Stimulated activated naive CD8-positive, alpha-beta T cell treated with anti-CD3 and anti-CD28 coated beads, Interleukin-15, Interleukin-2, amounts not matched to agents 100 U/mL and 50 U/mL, for 24 hours (primary cell): ENCODE results near the gene PRKAR1B.
"Not testable (repeated sequence)": the region's sequence is repeated elsewhere in the genome, so short reads cannot be mapped to it uniquely, and the experiment has no call there.

Experiments used
- ATAC-seq: fragments of 150-1000 bp; cut with Tn5 transposase; one replicate; pipeline ENCODE4 v1.10.0; 2021
- DNase-seq: peaks from one replicate; pipeline ENCODE4 v3.0.0; 2021

PRKAR1B gene

GRCh38 chr7:756928-757560 is 30.0 kb upstream of the PRKAR1B start:
- DNase-seq: no peak

GRCh38 chr7:756231-756927 is 29.3 kb upstream of the PRKAR1B start:
- ATAC-seq: no peak
- DNase-seq: no peak

More at GRCh38 chr7:756928-757560, 30.0 kb upstream of the PRKAR1B start:
- no peak for ATAC-seq

DNA sequence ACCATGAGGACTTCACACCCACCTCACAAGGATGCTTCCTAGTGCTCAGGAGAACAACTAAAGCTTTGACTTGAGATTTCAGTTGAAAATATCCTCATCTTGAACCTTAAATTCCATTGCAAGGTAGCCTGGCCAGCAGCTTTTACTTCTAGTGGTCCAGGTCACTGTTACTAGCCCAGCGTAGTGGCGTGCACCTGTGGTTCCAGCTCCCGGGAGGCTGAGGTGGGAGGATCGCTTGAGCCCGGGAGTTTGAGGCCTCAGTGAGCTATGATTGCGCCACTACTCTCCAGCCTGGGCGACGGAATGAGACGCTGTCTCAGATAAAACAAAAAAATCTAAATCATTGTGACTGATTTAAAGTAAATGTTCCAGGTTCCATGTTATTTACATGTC is 28.3 kb upstream of the PRKAR1B start:
- ATAC-seq (no peak), DNase-seq (no peak)

GRCh38 chr7:754531-755412 is 27.7 kb upstream of the PRKAR1B start:
- DNase-seq (no peak), ATAC-seq (no peak)

- DNase-seq (no peak), ATAC-seq (no peak)
Observed at GRCh38 chr7:753190-753589, 26.1 kb upstream of the PRKAR1B start.

- not testable (repeated sequence) for DNase-seq, ATAC-seq
Observed at GRCh38 chr7:752256-752655, 25.2 kb upstream of the PRKAR1B start.

- ATAC-seq (no peak), DNase-seq (no peak)
Observed at GRCh38 chr7:751826-752225, 24.7 kb upstream of the PRKAR1B start.

- ATAC-seq (no peak), DNase-seq (no peak)
Observed at GRCh38 chr7:750111-750905, 23.2 kb upstream of the PRKAR1B start.

- DNase-seq (no peak), ATAC-seq (no peak)
Observed at GRCh38 chr7:749140-749551, 22.1 kb upstream of the PRKAR1B start.

DNA sequence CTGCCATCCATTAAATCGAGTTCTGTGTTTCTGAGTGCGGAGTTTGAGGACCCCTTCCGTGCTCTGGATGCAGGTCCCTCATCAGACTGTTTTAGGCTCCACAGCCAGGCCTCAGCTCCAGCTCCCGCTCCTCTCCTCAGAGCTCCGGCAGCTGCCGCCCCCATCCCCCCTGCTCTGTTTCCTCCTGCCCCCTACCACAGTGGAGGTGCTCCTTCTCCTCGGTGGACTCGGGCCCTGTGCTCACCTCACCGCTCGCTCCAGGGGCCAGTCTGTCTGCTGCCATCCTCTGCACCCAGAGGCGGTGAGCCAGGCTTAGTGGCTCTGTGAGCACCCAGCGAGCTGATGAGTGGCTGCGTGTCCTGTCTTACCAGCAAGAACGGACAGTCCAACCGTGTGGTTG is 21.4 kb upstream of the PRKAR1B start:
- ATAC-seq (no peak), DNase-seq (no peak)

DNA sequence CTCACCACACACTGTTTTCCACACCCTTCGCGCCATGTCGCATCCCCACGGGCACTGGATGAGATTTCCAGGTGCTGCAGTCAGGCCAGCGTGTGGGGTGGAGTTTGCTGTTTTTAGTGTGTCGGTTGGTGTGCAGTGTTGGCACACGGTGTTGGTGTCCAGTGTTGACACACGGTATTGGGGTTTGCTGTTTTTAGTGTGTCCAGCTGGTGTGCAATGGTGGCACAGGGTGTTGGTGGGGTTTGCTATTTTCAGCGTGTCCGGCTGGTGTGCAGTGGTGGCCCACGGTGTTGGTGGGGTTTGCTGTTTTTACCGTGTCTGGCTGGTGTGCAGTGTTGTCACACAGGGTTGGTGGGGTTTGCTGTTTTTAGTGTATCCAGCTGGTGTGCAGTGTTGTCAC is 20.1 kb upstream of the PRKAR1B start:
- no peak for DNase-seq
- ATAC-seq: no peak

GRCh38 chr7:746155-747061 is 19.3 kb upstream of the PRKAR1B start:
- ATAC-seq (no peak), DNase-seq (no peak)

- no peak for DNase-seq
- ATAC-seq: no peak
Observed at GRCh38 chr7:745431-746154, 18.5 kb upstream of the PRKAR1B start.

DNA sequence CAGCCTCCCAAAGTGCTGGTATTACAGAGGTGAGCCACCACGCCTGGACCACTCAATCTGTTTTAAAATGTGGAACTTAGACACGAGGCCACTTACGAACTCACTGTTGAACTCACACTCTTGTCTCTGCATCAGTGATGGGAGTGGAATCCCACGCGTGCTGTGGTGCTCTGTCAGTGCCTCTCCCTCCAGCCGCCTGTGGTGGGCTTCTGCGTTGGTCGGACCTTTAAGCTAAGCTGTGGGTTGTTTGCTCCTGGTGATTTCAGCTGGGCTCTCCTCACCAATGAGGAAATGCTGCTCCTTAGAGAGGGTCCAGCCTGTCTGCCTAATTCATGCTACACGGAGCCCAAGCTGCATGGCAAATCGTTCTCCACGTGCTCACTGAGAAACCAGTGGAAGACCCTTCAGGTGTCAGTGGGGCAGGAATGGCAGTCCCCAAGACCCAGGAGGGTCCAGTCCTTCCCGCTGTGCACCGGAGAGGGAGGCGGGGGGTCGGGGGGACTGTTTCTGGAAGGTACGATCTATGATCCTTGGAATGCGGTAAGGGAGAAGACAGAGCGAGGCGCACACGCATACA is 17.9 kb upstream of the PRKAR1B start:
- no peak for ATAC-seq

GRCh38 chr7:744128-744520 is 17.0 kb upstream of the PRKAR1B start:
- not testable (repeated sequence) for ATAC-seq, DNase-seq

More for the DNA sequence above, 17.9 kb upstream of the PRKAR1B start:
- DNase-seq: no peak

DNA sequence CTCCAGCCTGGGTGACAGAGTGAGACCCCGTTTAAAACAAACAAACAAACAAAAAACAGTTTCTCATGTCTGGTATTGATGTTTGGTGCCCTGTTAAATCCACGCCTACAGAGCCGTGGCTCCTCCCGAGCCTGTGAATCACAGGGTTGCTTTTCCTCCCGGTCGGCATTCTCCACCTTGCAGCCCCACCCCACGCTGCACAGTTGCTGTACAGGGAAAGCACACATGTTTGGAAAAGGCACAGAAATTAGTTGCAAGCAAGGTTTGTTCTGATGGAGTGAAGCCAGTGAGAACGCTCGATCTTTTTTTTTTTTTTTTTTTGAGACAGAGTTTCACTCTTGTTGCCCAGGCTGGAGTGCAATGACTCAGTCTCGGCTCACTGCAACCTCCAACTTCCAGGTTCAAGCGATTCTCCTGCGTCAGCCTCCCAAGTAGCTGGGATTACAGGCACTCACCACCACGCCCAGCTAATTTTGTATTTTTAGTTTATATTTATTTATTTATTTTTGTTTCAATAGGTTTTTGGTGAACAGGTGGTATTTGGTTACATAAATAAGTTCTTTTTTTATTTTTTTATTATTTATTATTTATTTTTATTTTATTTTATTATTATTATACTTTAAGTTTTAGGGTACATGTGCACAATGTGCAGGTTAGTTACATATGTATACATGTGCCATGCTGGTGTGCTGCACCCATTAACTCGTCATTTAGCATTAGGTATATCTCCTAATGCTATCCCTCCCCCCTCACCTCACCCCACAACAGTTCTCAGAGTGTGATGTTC is 16.5 kb upstream of the PRKAR1B start:
- not testable (repeated sequence) for ATAC-seq, DNase-seq

GRCh38 chr7:742791-743190 is 15.7 kb upstream of the PRKAR1B start:
- ATAC-seq: no peak
- DNase-seq: no peak

- no peak for DNase-seq
- no peak for ATAC-seq
Observed at GRCh38 chr7:741850-742249, 14.8 kb upstream of the PRKAR1B start.

DNA sequence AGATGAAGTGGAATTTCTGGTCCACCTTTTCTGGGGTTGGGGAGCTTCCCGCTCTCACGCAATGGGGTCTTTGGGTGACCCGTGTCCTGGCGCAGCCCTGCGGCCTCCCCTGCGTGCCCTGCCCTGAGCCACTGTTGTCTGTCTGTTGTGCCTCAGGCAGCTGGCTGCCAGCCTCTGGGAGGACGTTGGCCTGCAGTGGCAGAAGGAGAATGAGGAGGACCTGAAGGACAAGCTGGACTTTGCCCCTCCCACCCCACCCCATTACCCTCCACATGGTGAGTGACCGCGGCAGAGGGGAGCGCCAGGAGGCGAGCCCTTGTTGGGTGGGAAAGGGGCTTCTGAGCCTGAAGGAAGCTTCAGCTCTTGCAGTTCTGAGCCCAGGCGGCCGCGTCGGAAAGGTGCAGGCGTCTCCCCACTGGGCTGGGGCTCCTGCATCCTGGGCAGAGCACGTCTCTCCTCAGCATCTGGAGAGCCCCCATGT is 14.2 kb upstream of the PRKAR1B start:
- ATAC-seq (no peak), DNase-seq (no peak)
